Liver (tissue), 3 donors: ENCODE results near the gene SLC51A.

Experiments used
- ATF3 ChIP-seq: IDR thresholded peaks from 2 replicates; pipeline ENCODE4 v1.6.1; 2016; ENCODE audit warnings: antibody characterized with exemption
- CTCF ChIP-seq: fragments of 150-350 bp; IDR thresholded peaks from 2 replicates; pipeline ENCODE4 v1.5.1; 2017; ENCODE audit warnings: improper control_type of control experiment, low read depth, low read length; ENCODE audit not compliant: missing input control
- EGR1 ChIP-seq, 2 donors: IDR thresholded peaks; 2 replicates each; pipeline ENCODE4 v1.6.1; 2016 to 2018; ENCODE audit warnings: antibody characterized with exemption in 2 of 2, low read depth in 2 of 2
- FOXA1 ChIP-seq: IDR thresholded peaks from 2 replicates; pipeline ENCODE4 v1.6.1; 2016; ENCODE audit warnings: antibody characterized with exemption
- GABPA ChIP-seq, 2 donors: IDR thresholded peaks in 1 of 2; conservative IDR thresholded peaks in 1 of 2; 2 replicates each; pipeline ENCODE4 v1.6.1; 2016; ENCODE audit warnings: antibody characterized with exemption in 2 of 2, mild to moderate bottlenecking in 1 of 2, moderate library complexity in 1 of 2
- HNF4G ChIP-seq: IDR thresholded peaks from 2 replicates; pipeline ENCODE4 v1.6.1; 2016; ENCODE audit warnings: antibody characterized with exemption
- MAX ChIP-seq: IDR thresholded peaks from 2 replicates; pipeline ENCODE4 v1.6.1; 2016; ENCODE audit warnings: antibody characterized with exemption
- RAD21 ChIP-seq, 2 donors: IDR thresholded peaks; 2 replicates each; pipeline ENCODE4 v1.6.1; 2016; ENCODE audit warnings: antibody characterized with exemption in 2 of 2, mild to moderate bottlenecking in 2 of 2
- REST ChIP-seq: IDR thresholded peaks from 2 replicates; pipeline ENCODE4 v1.6.1; 2016; ENCODE audit warnings: antibody characterized with exemption, mild to moderate bottlenecking
- RXRA ChIP-seq, 2 donors: IDR thresholded peaks; 2 replicates each; pipeline ENCODE4 v1.6.1; 2017 to 2018; ENCODE audit warnings: antibody characterized with exemption in 2 of 2, mild to moderate bottlenecking in 1 of 2
- SP1 ChIP-seq: IDR thresholded peaks from 2 replicates; pipeline ENCODE4 v1.6.1; 2018; ENCODE audit warnings: antibody characterized with exemption, mild to moderate bottlenecking
- TAF1 ChIP-seq: conservative IDR thresholded peaks from 2 replicates; pipeline ENCODE4 v1.6.1; 2016; ENCODE audit warnings: antibody characterized with exemption, mild to moderate bottlenecking
- YY1 ChIP-seq: IDR thresholded peaks from 2 replicates; pipeline ENCODE4 v1.6.1; 2016; ENCODE audit warnings: antibody characterized with exemption, mild to moderate bottlenecking
- donor health status: healthy.
- donor health status: healthy.

- no peak for TF ChIP-seq GABPA (IDR thresholded peaks at IDR 0.05 in 1 of 2, conservative IDR thresholded peaks at IDR 0.05 in 1 of 2)
- no peak for TF ChIP-seq CTCF
- TF ChIP-seq RAD21 (IDR thresholded peaks at IDR 0.05) = no peak
- TF ChIP-seq ATF3 = no peak
- TF ChIP-seq YY1 = no peak
- TF ChIP-seq HNF4G = no peak
- no peak for TF ChIP-seq RXRA (IDR thresholded peaks at IDR 0.05)
- no peak for TF ChIP-seq MAX
- TF ChIP-seq EGR1 (IDR thresholded peaks at IDR 0.05; ENCODE audit: low read depth in 2 of 2) = no peak
- TF ChIP-seq FOXA1 = no peak
- TF ChIP-seq REST = no peak
- no peak for TF ChIP-seq TAF1
- no peak for TF ChIP-seq SP1
Measured at GRCh38 chr3:196251918-196252317, 35.6 kb downstream of the SLC51A start.
